ENCODE results near the gene LST1.

DNA sequence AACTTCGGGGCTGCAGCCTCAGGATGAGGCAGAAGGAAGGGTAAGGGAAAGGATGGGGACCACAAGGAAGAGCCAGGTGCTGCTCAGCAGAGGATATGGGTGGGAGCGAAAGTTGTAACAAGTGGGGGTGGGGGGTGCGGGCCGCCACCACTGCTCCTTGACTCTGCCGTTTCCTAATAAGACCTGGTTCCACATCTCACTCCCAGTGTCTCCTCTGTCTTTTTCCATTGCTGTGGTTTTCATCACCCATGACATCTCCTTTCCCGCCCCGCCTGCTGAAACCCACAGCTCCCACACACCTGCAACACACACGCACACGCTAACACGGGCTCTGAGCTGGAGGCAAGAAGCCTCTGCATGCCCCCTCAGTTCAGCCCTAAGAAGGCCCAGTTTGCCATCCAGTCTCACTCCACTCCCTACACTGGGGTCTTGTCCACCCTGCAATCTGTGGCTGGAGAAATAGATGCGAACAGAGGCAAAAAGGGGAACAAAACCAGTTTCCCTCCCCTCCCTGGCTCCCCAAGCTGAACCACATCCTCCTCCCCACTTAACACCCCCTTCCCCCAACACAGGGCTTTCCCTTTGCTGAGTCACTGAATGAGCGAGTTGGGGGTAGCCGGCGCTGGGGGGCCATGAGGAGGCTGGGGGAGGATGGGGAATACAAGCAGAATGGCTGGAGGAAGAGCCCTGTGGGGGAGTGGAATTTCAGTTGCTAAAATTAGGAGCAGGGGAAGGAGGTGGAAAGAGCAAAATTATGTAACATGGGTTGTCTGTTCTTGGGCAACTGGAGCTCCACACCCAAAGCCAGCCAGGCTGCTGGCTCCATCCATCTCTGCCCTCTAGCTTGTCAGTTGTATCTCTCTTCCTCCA lies 27.2 kb upstream of the LST1 start:
- TF ChIP-seq, protein P1, sequence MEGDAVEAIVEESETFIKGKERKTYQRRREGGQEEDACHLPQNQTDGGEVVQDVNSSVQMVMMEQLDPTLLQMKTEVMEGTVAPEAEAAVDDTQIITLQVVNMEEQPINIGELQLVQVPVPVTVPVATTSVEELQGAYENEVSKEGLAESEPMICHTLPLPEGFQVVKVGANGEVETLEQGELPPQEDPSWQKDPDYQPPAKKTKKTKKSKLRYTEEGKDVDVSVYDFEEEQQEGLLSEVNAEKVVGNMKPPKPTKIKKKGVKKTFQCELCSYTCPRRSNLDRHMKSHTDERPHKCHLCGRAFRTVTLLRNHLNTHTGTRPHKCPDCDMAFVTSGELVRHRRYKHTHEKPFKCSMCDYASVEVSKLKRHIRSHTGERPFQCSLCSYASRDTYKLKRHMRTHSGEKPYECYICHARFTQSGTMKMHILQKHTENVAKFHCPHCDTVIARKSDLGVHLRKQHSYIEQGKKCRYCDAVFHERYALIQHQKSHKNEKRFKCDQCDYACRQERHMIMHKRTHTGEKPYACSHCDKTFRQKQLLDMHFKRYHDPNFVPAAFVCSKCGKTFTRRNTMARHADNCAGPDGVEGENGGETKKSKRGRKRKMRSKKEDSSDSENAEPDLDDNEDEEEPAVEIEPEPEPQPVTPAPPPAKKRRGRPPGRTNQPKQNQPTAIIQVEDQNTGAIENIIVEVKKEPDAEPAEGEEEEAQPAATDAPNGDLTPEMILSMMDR (IDR thresholded peaks at IDR 0.05), result no peak
- TF ChIP-seq POLR2A (IDR thresholded peaks at IDR 0.05), result no peak
